Smooth muscle cell (in vitro differentiated cells): ENCODE results near the gene HILPDA. TPM values are rescaled to one million over a fixed set of nuclear protein-coding genes. Genes with fewer than 3 reads are reported as not detected.

Experiments
- DNase-seq: peaks from one replicate; lab custom pipeline; 2025; ENCODE audit not compliant: unreplicated experiment; lab: John Stamatoyannopoulos, UW
- H2AFZ ChIP-seq: fragments of 200-600 bp; sonication (generic); 2 replicates; pipeline ENCODE4 v1.6.0; 2016; ENCODE audit warnings: antibody characterized with exemption, low read depth, mild to moderate bottlenecking
- H3F3A ChIP-seq: fragments of 200-600 bp; sonication (generic); 2 replicates; pipeline ENCODE4 v1.6.0; 2017; ENCODE audit warnings: antibody characterized with exemption, low read depth
- H3K27ac ChIP-seq: fragments of 200-600 bp; sonication (generic); 2 replicates; pipeline ENCODE4 v1.5.1; 2016; ENCODE audit warnings: low read depth, mild to moderate bottlenecking
- H3K27me3 ChIP-seq: fragments of 200-600 bp; sonication (generic); 2 replicates; pipeline ENCODE4 v1.6.1; 2016; ENCODE audit warnings: low read depth, mild to moderate bottlenecking
- H3K36me3 ChIP-seq: fragments of 200-600 bp; sonication (generic); 2 replicates; pipeline ENCODE4 v1.5.1; 2016; ENCODE audit warnings: low read depth
- H3K4me1 ChIP-seq: fragments of 200-600 bp; sonication (generic); 2 replicates; pipeline ENCODE4 v1.5.1; 2016; ENCODE audit warnings: low read depth
- H3K4me2 ChIP-seq: fragments of 200-600 bp; sonication (generic); 2 replicates; pipeline ENCODE4 v1.6.0; 2016; ENCODE audit warnings: mild to moderate bottlenecking
- H3K4me3 ChIP-seq: fragments of 200-600 bp; sonication (generic); 2 replicates; pipeline ENCODE4 v1.5.1; 2016; ENCODE audit warnings: mild to moderate bottlenecking
- H3K79me2 ChIP-seq: fragments of 200-600 bp; sonication (generic); 2 replicates; pipeline ENCODE4 v1.6.0; 2016; ENCODE audit warnings: low read depth, mild to moderate bottlenecking
- H3K9ac ChIP-seq: fragments of 200-600 bp; sonication (generic); 2 replicates; pipeline ENCODE4 v1.6.0; 2016; ENCODE audit warnings: low read depth
- H3K9me3 ChIP-seq: fragments of 200-600 bp; sonication (generic); replicated peaks from 2 replicates; pipeline ENCODE4 v1.5.1; 2016; ENCODE audit warnings: low read depth
- H4K20me1 ChIP-seq: fragments of 200-600 bp; sonication (generic); 2 replicates; pipeline ENCODE4 v1.6.0; 2016; ENCODE audit warnings: low read depth
- CTCF ChIP-seq: fragments of 200-600 bp; sonication (generic); IDR thresholded peaks from 2 replicates; pipeline ENCODE4 v1.5.1; 2017; ENCODE audit warnings: borderline replicate concordance, mild to moderate bottlenecking, antibody characterized with exemption; ENCODE audit not compliant: insufficient read depth, poor library complexity, severe bottlenecking
- WGBS: methylation state at CpG from one replicate; pipeline ENCODE4 v1.1.7; 2016; ENCODE audit warnings: low lambda C conversion rate; 5-methylcytosine and 5-hydroxymethylcytosine counted together
- polyA plus RNA-seq: library from polyadenylated mRNA; unstranded; fragments of >200 nt; fragmentation: Nextera tagmentation; extraction: Ambion mirVana; gene quantifications from 2 replicates; pipeline ENCODE4 v1.2.1, GENCODE V29; 2016
- total RNA-seq: library from RNA; depleted of rRNA; stranded (reverse); fragments of >200 nt; gene quantifications from 2 replicates; pipeline ENCODE4 v1.2.3, GENCODE V29; 2014

Gene HILPDA
- total RNA-seq: 37.5 and 45.1 TPM in 2 replicates
- polyA plus RNA-seq: 90.2 and 109 TPM in 2 replicates

GRCh38 chr7:128455543-128456254 lies at the start of gene HILPDA:
HILPDA (plus strand) TSS chr7:128455878; CDS start chr7:128457269, 1,391 bp downstream.
- H3K9ac ChIP-seq: peak within 1 kb of the TSS; percentile 72
- H3F3A ChIP-seq: peaks cover 11% of the 10 kb centered on the region
- H3K4me2 ChIP-seq: peak within 1 kb of the TSS; percentile 95
- WGBS: under 1% methylated on average over 59 of the region's 64 CpGs
- H3K9me3 ChIP-seq: no peaks in the 10 kb centered on the region
- no peak for TF ChIP-seq CTCF
- peak within 1 kb of the TSS; percentile 81 for H2AFZ ChIP-seq
- peak within 1 kb of the TSS; percentile 76 for H3K4me3 ChIP-seq
- H3K27ac ChIP-seq: peak within 1 kb of the TSS; percentile 97
- H3K36me3 ChIP-seq: no peaks in the 10 kb centered on the region
- no peaks in the 10 kb centered on the region for H3K27me3 ChIP-seq
- H3K79me2 ChIP-seq: peaks cover 44% of the 10 kb centered on the region
- peak; percentile 67 for DNase-seq
- H3K4me1 ChIP-seq: peaks cover 49% of the 10 kb centered on the region
- H4K20me1 ChIP-seq: peaks cover 47% of the 10 kb centered on the region

- Histone ChIP-seq H3K27ac (no peak overlapping the region), H3K9ac (no peak overlapping the region), H2AFZ (no peak overlapping the region), H3K4me2 (peak overlapping the region; percentile 95), H3K27me3 (no peaks in the 10 kb centered on the region), H3K9me3 (no peaks in the 10 kb centered on the region), H4K20me1 (peaks cover 16% of the 10 kb centered on the region), H3K79me2 (peaks cover 8% of the 10 kb centered on the region), H3K36me3 (no peaks in the 10 kb centered on the region), H3K4me1 (peaks cover 35% of the 10 kb centered on the region), H3K4me3 (peak overlapping the region; percentile 73), H3F3A (peaks cover 20% of the 10 kb centered on the region)
- WGBS: 39% methylated on average over 15 of the region's 17 CpGs
- TF ChIP-seq CTCF: no peak
- DNase-seq: no peak
Observed at GRCh38 chr7:128406314-128407232, 49.1 kb upstream of the HILPDA start.

- H3K27ac ChIP-seq: no peak overlapping the region
- no peak overlapping the region for H3K4me3 ChIP-seq
- peaks cover 35% of the 10 kb centered on the region for H3K4me1 ChIP-seq
- no peaks in the 10 kb centered on the region for H3K27me3 ChIP-seq
- H3K79me2 ChIP-seq: peaks cover 8% of the 10 kb centered on the region
- peaks cover 16% of the 10 kb centered on the region for H4K20me1 ChIP-seq
- H2AFZ ChIP-seq: no peak overlapping the region
- no peak overlapping the region for H3K9ac ChIP-seq
- peaks cover 20% of the 10 kb centered on the region for H3F3A ChIP-seq
- no peak for TF ChIP-seq CTCF
- H3K4me2 ChIP-seq: no peak overlapping the region
- no peak for DNase-seq
- H3K9me3 ChIP-seq: no peaks in the 10 kb centered on the region
- WGBS: 77% methylated on average over 5 of the region's 7 CpGs
- no peaks in the 10 kb centered on the region for H3K36me3 ChIP-seq
Observed at GRCh38 chr7:128407233-128407589, 48.5 kb upstream of the HILPDA start.
